HG02588 (cell line): ENCODE measurements around the gene P2RY11.

Experiments
- ATAC-seq: cut with Tn5 transposase; IDR thresholded peaks from one replicate; pipeline ENCODE4 v1.9.1; 2021; ENCODE audit warnings: mild to moderate bottlenecking, moderate library complexity; ENCODE audit not compliant: unreplicated experiment

The P2RY11 gene

GRCh38 chr19:10112895-10113591 lies 1.6 kb downstream of the P2RY11 start:
- no peak for ATAC-seq

GRCh38 chr19:10113592-10113963 lies 2.1 kb downstream of the P2RY11 start:
- ATAC-seq: no peak

- ATAC-seq: no peak
Observed at GRCh38 chr19:10113964-10114650, 2.6 kb downstream of the P2RY11 start.

- no peak for ATAC-seq
Observed at GRCh38 chr19:10114651-10115391, 3.3 kb downstream of the P2RY11 start.

GRCh38 chr19:10115392-10116084 lies 4.0 kb downstream of the P2RY11 start:
- ATAC-seq: no peak

GRCh38 chr19:10116085-10116865 lies 4.8 kb downstream of the P2RY11 start:
- ATAC-seq: no peak

- no peak for ATAC-seq
Observed at GRCh38 chr19:10116866-10117616, 5.5 kb downstream of the P2RY11 start.

GRCh38 chr19:10118960-10119359 lies 7.5 kb downstream of the P2RY11 start:
- ATAC-seq: no peak

- ATAC-seq: no peak
Observed at GRCh38 chr19:10120538-10121189, 9.2 kb downstream of the P2RY11 start.

- ATAC-seq: no peak
Observed at GRCh38 chr19:10122045-10122444, 10.6 kb downstream of the P2RY11 start.

- ATAC-seq: no peak
Observed at GRCh38 chr19:10124429-10124828, 12.9 kb downstream of the P2RY11 start.

- no peak for ATAC-seq
Observed at GRCh38 chr19:10126213-10126639, 14.7 kb downstream of the P2RY11 start.

GRCh38 chr19:10132905-10133304 lies 21.4 kb downstream of the P2RY11 start:
- no peak for ATAC-seq

- ATAC-seq: no peak
Observed at GRCh38 chr19:10133596-10133995, 22.1 kb downstream of the P2RY11 start.

- no peak for ATAC-seq
Observed at GRCh38 chr19:10134040-10134439, 22.5 kb downstream of the P2RY11 start.

- no peak for ATAC-seq
Observed at GRCh38 chr19:10135551-10136334, 24.2 kb downstream of the P2RY11 start.

GRCh38 chr19:10136936-10137335 lies 25.4 kb downstream of the P2RY11 start:
- ATAC-seq: no peak
